WERI-Rb-1 (cell line): ENCODE measurements around the gene FRMD4A.

Experiments used
- DNase-seq: peaks from one replicate; pipeline ENCODE4 v3.0.0-alpha.2; 2020
- H3K27ac ChIP-seq: fragments of 250-450 bp; sonication (Bioruptor Pico); 2 replicates; pipeline ENCODE4 v1.5.1; 2020; ENCODE audit warnings: mild to moderate bottlenecking, moderate library complexity
- H3K27me3 ChIP-seq: fragments of 250-450 bp; sonication (Bioruptor Pico); 2 replicates; pipeline ENCODE4 v1.5.1; 2021; ENCODE audit warnings: mild to moderate bottlenecking, low read depth, moderate library complexity; ENCODE audit not compliant: insufficient read depth, severe bottlenecking
- H3K36me3 ChIP-seq: fragments of 250-450 bp; sonication (Bioruptor Pico); 2 replicates; pipeline ENCODE4 v1.5.1; 2020; ENCODE audit warnings: mild to moderate bottlenecking, moderate library complexity
- H3K4me3 ChIP-seq: 2 replicates; pipeline ENCODE4 v1.5.1; 2011; ENCODE audit warnings: low read depth, mild to moderate bottlenecking, control low read depth, low read length
- H3K9me3 ChIP-seq: fragments of 250-450 bp; sonication (Bioruptor Pico); 2 replicates; pipeline ENCODE4 v1.5.1; 2021; ENCODE audit warnings: mild to moderate bottlenecking, moderate library complexity; ENCODE audit not compliant: severe bottlenecking
- TF ChIP-seq, protein P1 (sequence below): IDR thresholded peaks from 2 replicates; pipeline ENCODE4 v1.5.1; 2011; ENCODE audit warnings: low read depth, mild to moderate bottlenecking, control low read depth, inconsistent platforms, low read length

Gene FRMD4A

DNA sequence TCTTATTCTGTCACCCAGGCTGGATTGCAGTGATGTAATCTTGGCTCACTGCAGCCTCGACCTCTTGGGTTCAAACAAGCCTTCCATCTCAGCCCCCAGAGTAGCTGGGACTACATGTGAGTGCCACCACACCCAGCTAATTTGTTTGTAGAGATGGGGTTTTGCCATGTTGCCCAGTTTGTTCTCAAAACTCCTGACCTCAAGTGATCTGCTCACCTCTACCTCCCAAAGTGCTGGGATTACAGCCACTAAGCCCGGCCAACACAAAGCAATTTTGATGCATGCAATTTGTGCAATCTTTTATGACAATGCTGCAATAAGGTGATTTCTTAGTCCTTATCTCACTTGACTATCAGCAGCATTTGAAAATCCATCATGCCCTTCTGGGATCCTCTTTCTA, 333.1 kb downstream of the FRMD4A start:
- H3K27me3 ChIP-seq: no peaks in the 10 kb centered on the region
- no peak overlapping the region for H3K27ac ChIP-seq
- no peak for DNase-seq
- H3K4me3 ChIP-seq: no peak overlapping the region
- no peaks in the 10 kb centered on the region for H3K36me3 ChIP-seq
- no peaks in the 10 kb centered on the region for H3K9me3 ChIP-seq
- TF ChIP-seq, protein P1, sequence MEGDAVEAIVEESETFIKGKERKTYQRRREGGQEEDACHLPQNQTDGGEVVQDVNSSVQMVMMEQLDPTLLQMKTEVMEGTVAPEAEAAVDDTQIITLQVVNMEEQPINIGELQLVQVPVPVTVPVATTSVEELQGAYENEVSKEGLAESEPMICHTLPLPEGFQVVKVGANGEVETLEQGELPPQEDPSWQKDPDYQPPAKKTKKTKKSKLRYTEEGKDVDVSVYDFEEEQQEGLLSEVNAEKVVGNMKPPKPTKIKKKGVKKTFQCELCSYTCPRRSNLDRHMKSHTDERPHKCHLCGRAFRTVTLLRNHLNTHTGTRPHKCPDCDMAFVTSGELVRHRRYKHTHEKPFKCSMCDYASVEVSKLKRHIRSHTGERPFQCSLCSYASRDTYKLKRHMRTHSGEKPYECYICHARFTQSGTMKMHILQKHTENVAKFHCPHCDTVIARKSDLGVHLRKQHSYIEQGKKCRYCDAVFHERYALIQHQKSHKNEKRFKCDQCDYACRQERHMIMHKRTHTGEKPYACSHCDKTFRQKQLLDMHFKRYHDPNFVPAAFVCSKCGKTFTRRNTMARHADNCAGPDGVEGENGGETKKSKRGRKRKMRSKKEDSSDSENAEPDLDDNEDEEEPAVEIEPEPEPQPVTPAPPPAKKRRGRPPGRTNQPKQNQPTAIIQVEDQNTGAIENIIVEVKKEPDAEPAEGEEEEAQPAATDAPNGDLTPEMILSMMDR: no peak

- H3K27me3 ChIP-seq: no peaks in the 10 kb centered on the region
- no peak overlapping the region for H3K27ac ChIP-seq
- TF ChIP-seq, protein P1: no peak
- no peaks in the 10 kb centered on the region for H3K9me3 ChIP-seq
- no peak overlapping the region for H3K4me3 ChIP-seq
- no peaks in the 10 kb centered on the region for H3K36me3 ChIP-seq
- DNase-seq: no peak
Measured at GRCh38 chr10:13994932-13995331, 335.8 kb downstream of the FRMD4A start.

DNA sequence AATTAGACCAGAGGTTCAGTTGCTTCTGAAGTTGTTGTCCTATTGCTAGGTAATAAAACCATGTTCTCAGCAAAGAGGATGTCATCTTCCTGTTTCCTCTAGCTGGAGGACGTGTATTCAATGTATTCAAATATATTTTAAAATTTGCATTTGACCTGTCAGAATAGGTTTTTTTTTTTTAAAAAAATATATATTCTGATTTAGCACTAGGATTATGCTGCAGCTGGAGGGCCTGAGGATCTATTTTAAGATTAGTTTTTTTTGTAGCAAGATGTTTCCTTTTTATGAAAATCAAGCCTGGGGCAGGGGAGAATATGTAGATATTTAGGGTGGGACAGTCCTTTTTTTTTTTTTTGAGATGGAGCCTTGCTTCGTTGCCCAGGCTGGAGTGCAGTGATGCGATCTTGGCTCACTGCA, 337.0 kb downstream of the FRMD4A start:
- no peaks in the 10 kb centered on the region for H3K9me3 ChIP-seq
- DNase-seq: no peak
- H3K27ac ChIP-seq: no peak overlapping the region
- H3K27me3 ChIP-seq: no peaks in the 10 kb centered on the region
- H3K36me3 ChIP-seq: no peaks in the 10 kb centered on the region
- no peak overlapping the region for H3K4me3 ChIP-seq
- TF ChIP-seq, protein P1: no peak

GRCh38 chr10:13993169-13993568, 337.6 kb downstream of the FRMD4A start:
- H3K4me3 ChIP-seq: no peak overlapping the region
- no peak for DNase-seq
- no peaks in the 10 kb centered on the region for H3K27me3 ChIP-seq
- TF ChIP-seq, protein P1: no peak
- no peaks in the 10 kb centered on the region for H3K9me3 ChIP-seq
- H3K27ac ChIP-seq: no peak overlapping the region
- no peaks in the 10 kb centered on the region for H3K36me3 ChIP-seq

DNA sequence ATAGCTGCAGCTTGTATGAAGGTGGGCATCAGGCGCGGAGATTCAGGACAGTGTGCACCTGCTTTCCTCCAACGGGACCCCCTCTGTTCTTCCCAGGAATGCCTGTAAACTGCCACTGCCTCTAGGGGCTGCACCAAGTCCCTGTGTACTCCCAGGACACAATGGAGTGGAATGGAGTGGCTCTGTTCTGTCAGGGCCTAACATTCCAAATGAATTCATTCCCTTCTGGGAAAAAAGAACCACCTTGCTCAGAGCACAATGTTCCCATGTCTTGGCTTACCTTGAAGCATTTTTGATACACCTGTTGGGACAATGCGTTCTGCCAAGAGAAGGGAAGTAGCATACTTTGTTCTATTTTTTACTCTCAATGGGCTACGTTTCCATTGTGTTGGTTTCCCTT, 339.4 kb downstream of the FRMD4A start:
- DNase-seq: no peak
- H3K36me3 ChIP-seq: no peaks in the 10 kb centered on the region
- H3K27me3 ChIP-seq: no peaks in the 10 kb centered on the region
- TF ChIP-seq, protein P1: no peak
- no peaks in the 10 kb centered on the region for H3K9me3 ChIP-seq
- no peak overlapping the region for H3K27ac ChIP-seq
- H3K4me3 ChIP-seq: no peak overlapping the region

DNA sequence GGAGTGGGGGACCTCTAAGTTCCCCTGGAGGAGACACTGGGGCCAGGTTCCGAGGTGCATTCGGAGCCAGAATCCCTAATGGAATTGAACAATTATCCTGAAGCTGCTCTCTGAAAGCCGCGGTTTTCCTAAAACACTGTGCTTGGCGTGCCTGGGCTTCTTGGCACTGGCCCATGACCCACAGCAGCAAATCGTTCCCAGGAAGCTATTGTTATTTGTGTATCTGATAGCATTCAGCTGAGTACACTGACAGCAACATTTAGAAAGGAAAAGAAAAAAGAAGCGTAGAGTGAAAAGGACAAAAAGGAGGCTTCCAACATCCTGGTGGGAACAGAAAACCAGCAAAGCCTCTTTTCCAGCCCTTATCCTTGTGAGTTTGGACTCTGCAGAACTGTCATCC, 339.8 kb downstream of the FRMD4A start:
- Histone ChIP-seq H3K9me3 (no peaks in the 10 kb centered on the region), H3K36me3 (no peaks in the 10 kb centered on the region), H3K27me3 (no peaks in the 10 kb centered on the region), H3K4me3 (no peak overlapping the region), H3K27ac (no peak overlapping the region)
- TF ChIP-seq, protein P1: no peak
- no peak for DNase-seq
